Glutamatergic neuron (in vitro differentiated cells): Measurements from ENCODE around the gene PCNX2. TPM values are rescaled to one million over a fixed set of nuclear protein-coding genes. Genes with fewer than 3 reads are reported as not detected.

Experiments used
- DNase-seq: peaks from one replicate; pipeline ENCODE4 v3.0.0; 2022
- H3K27ac Mint-ChIP-seq: one replicate; pipeline ENCODE4 v1.8.0; 2020; ENCODE audit warnings: mild to moderate bottlenecking, mixed read lengths, inconsistent platforms; ENCODE audit not compliant: unreplicated experiment
- H3K27me3 Mint-ChIP-seq: one replicate; pipeline ENCODE4 v1.8.0; 2020; ENCODE audit warnings: mild to moderate bottlenecking, moderate library complexity, mixed read lengths, inconsistent platforms; ENCODE audit not compliant: unreplicated experiment
- H3K36me3 Mint-ChIP-seq: one replicate; pipeline ENCODE4 v1.8.0; 2020; ENCODE audit warnings: mild to moderate bottlenecking, mixed read lengths, inconsistent platforms; ENCODE audit not compliant: unreplicated experiment
- H3K4me1 Mint-ChIP-seq: one replicate; pipeline ENCODE4 v1.8.0; 2020; ENCODE audit warnings: mild to moderate bottlenecking, low read depth, mixed read lengths, inconsistent platforms; ENCODE audit not compliant: unreplicated experiment
- H3K4me3 Mint-ChIP-seq: one replicate; pipeline ENCODE4 v1.8.0; 2020; ENCODE audit warnings: mild to moderate bottlenecking, mixed read lengths, inconsistent platforms; ENCODE audit not compliant: unreplicated experiment
- H3K9me3 Mint-ChIP-seq: one replicate; pipeline ENCODE4 v1.8.0; 2020; ENCODE audit warnings: mild to moderate bottlenecking, moderate library complexity, mixed read lengths, inconsistent platforms; ENCODE audit not compliant: unreplicated experiment
- CTCF ChIP-seq: fragments of 200-600 bp; sonication (generic); IDR thresholded peaks from one replicate; pipeline ENCODE4 v1.5.0; 2021; ENCODE audit not compliant: partially characterized antibody, unreplicated experiment
- total RNA-seq: library from RNA; stranded (reverse); fragmentation: NEBNext Ultra II Directional; extraction: Animal tissue kit (Norgen Biotek cat#: 25700); gene quantifications from one replicate; pipeline ENCODE4 v1.2.1, GENCODE V29; 2021; ENCODE audit not compliant: unreplicated experiment

Gene PCNX2
- total RNA-seq, 1 donor from 2014 or later = 44.5 TPM

GRCh38 chr1:233024199-233024598, 271.3 kb downstream of the PCNX2 start:
- no peak for DNase-seq
- Mint-ChIP-seq H3K27ac (no peak overlapping the region), H3K27me3 (peaks cover 2% of the 10 kb centered on the region), H3K4me3 (no peak overlapping the region), H3K36me3 (peaks cover 5% of the 10 kb centered on the region), H3K4me1 (peaks cover 16% of the 10 kb centered on the region), H3K9me3 (no peaks in the 10 kb centered on the region)
- no peak for TF ChIP-seq CTCF

GRCh38 chr1:233022246-233022645, 273.3 kb downstream of the PCNX2 start:
- peaks cover 2% of the 10 kb centered on the region for H3K27me3 Mint-ChIP-seq
- no peak for DNase-seq
- no peaks in the 10 kb centered on the region for H3K9me3 Mint-ChIP-seq
- no peak overlapping the region for H3K4me3 Mint-ChIP-seq
- TF ChIP-seq CTCF = no peak
- H3K36me3 Mint-ChIP-seq = peaks cover 5% of the 10 kb centered on the region
- H3K4me1 Mint-ChIP-seq = peaks cover 15% of the 10 kb centered on the region
- no peak overlapping the region for H3K27ac Mint-ChIP-seq

GRCh38 chr1:233020426-233020825, 275.1 kb downstream of the PCNX2 start:
- no peaks in the 10 kb centered on the region for H3K9me3 Mint-ChIP-seq
- H3K27ac Mint-ChIP-seq = no peak overlapping the region
- TF ChIP-seq CTCF = no peak
- H3K27me3 Mint-ChIP-seq = peaks cover 2% of the 10 kb centered on the region
- H3K36me3 Mint-ChIP-seq = peaks cover 10% of the 10 kb centered on the region
- H3K4me3 Mint-ChIP-seq = no peak overlapping the region
- no peak for DNase-seq
- peaks cover 15% of the 10 kb centered on the region for H3K4me1 Mint-ChIP-seq

GRCh38 chr1:233019778-233020325, 275.7 kb downstream of the PCNX2 start:
- no peak for TF ChIP-seq CTCF
- peaks cover 15% of the 10 kb centered on the region for H3K4me1 Mint-ChIP-seq
- peaks cover 2% of the 10 kb centered on the region for H3K27me3 Mint-ChIP-seq
- DNase-seq = no peak
- no peak overlapping the region for H3K4me3 Mint-ChIP-seq
- H3K36me3 Mint-ChIP-seq = peaks cover 10% of the 10 kb centered on the region
- no peaks in the 10 kb centered on the region for H3K9me3 Mint-ChIP-seq
- H3K27ac Mint-ChIP-seq = no peak overlapping the region

GRCh38 chr1:233019083-233019482, 276.4 kb downstream of the PCNX2 start:
- peaks cover 2% of the 10 kb centered on the region for H3K27me3 Mint-ChIP-seq
- TF ChIP-seq CTCF = no peak
- H3K27ac Mint-ChIP-seq = no peak overlapping the region
- no peaks in the 10 kb centered on the region for H3K9me3 Mint-ChIP-seq
- DNase-seq = no peak
- H3K4me3 Mint-ChIP-seq = no peak overlapping the region
- peaks cover 10% of the 10 kb centered on the region for H3K36me3 Mint-ChIP-seq
- H3K4me1 Mint-ChIP-seq = peaks cover 15% of the 10 kb centered on the region
